ENCODE results near the gene OPRD1.

OPRD1 gene

DNA sequence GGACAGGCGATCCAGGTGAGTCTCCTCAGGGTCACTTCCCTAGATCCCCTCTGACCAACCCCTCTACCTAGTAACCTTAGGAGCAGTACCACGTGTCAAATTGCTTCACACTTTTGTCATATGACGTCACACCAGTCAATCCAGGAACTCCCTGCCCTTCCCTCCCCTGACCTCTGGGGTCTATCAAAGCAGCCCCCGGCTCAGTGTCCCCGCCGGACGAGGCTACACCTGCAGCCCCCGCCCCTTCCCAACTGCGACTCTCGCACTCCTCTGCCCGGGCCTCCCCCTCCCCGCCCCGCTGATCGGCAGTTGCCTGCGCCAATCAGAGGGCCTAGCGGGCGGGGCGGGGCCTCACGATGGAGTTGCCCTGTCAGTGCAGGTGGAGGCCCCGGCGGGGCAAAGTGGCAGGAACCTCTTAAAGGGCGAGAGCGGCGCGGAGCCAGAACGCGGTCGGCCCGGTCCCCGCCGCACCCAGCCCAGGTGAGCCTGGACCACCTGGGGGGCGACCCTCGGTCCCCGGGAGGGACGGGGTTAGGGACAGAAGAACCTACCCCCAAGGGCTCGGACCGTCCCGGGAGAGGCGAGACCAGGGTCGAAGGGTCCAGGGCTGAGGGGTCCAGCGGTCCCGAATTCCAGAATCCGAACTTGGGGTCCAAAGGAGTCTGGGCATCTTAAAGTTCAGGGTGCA lies 74.9 kb downstream of the OPRD1 start:
- DNase-seq = peak; percentile 77 to 89 (median 79)

DNA sequence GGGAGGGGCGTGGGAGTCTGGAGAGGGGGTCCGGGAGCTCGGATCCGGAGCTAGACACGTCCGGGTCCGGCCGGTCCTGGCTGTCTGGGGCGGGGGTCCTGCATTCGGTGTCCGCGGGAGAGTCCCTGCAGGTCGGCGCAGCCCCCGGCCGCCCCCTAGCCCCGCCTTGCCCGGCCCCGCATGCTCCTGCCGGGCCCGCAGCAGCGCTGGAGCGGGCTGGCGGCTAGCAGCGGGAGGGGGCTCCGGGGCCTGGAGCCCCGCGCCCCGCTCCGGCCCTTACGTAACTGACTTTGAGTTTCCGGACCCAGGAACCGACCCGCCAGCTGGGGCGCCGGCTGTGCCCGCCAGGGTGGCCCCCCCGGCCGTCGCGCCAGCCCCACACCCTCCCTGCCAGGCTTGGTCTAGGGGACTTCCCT lies 75.5 kb downstream of the OPRD1 start:
- peak in 1 of 3 experiments; percentile 43 for DNase-seq

DNA sequence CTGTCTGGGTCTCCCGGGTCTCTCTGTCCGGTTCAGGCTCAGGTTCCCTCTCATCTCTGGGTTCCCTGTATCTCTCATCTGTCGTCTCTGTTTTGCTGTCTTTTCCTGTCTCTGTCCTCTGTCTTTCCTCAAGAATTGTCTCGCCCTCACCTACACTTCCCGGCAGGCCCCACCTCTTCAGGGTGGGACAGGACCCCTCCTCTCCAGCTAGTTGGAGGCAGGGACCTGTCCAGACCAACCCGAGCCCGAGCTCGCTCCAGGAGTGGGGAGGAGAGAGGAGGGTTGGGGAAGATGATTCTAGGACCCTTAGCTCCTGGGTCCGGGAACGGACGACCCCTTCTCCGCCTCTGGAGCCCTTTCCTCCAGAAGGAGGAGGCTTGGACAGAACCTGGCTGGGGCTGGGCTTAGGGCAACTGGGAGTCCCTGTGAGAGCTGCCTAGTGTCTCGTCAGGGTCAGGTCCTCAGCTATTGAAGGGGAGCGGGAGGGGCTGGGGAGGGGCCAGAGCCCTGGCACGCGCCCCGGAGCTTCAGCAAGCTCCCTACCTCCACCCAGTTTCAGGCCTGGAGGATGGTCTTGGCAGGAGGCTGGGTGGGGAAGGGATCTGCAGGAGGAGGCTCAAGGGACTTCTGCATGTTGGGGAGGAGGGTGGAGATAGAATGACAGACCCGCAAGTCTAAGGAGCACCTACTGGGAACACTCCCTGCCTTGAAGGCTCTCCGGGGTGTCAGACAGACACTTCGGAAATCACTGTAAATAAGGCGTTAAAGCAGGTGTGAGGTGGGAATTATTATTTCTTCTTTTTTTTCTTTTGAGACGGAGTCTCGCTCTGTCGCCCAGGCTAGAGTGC lies 76.1 kb downstream of the OPRD1 start:
- peak in 1 of 3 experiments; percentile 28 for DNase-seq

DNA sequence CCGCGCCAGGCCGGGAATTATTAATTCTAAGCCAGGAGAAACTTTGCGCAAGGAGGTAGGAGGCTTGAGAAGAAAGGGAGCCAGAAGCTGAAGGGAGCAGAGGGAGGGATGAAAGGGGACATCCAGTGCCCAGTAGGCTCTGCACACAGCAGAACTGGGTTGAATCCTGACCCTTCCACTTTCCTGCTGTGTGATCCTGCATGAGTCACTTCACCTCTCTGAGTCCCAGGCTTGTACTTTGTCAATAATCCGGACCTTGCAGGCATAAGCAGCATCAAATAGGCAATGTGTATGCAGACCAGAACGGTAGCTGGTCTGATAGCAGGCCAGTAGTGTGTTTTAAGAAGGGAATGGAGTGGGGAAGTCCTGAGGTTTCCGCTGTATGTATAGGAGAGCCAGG lies 76.9 kb downstream of the OPRD1 start:
- DNase-seq = no peak

DNA sequence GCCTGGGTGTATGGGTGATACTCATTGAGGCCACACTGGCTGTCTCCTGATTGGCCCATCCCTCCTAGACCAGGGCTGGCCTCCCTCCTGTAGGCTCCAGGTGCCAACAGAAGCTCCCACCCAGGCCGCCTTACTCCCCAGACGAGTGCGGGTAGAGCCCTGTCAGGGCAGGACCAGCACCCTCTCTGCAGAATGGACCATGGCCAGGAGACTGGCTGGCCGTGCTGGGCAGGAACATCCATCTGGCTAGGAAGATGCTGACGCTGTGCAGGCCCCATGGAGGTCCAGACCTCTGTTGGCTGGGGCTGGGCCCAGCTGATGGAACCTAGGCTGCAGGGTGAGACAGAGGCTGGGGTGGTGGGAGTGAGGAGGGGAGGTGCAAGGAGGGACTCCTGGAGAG lies 77.4 kb downstream of the OPRD1 start:
- no peak for DNase-seq

DNA sequence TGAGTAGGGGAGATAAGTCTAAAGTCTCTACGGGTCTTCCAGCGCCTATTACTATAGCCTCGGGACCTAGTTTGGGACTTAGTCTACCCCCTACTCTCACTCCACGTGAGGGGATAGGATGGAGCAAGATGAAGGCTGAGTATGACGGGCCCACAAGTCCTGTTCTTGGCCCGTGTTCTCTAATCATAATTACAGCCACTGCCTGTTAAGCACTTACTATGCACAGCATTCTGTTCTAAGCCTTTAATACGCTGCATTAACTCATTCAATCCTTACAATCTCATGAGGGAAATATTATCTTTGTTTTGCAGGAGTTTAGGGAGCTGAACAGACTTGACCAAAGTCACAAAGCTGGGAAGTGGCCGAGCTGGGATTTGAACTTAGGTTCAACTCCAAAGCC lies 78.5 kb downstream of the OPRD1 start:
- no peak for DNase-seq

DNA sequence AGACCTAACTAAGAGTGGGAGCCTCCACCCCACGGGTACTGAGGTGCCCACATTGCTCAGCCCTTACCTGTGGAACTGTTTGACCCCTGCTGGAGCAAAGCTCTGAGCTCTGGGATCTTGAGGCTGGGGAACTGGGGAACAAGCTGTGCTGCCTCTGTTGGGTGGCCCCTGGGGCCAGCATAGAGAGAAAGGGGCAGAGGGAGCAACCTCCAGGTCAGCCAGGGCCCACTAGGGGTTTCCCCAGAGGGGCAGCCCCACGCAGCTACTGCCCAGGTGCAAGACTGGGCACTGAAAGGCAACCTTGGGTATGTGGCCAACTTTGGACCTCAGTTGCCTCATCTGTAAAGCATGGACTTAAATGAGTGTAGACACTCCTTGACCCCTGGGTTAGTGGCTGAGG lies 78.9 kb downstream of the OPRD1 start:
- no peak for DNase-seq

DNA sequence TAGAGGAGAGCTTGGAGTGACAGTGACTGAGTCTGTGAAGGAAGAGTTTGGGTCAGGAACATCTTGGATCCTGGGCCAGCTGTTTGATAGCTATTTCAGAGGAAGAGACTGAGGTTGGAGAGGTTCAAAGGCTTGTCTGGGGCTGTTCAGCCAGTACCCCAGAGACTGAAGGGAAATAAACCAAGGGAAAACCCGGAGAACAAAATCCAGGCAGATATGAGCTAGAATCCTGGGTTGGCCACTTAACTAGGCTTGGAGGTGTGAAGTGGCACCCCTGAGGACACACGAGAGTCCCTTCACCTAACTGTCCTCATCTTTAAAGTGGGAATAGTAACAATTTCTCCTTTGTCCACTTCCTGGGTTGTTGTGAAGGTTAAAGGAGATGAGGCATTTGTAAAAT lies 79.3 kb downstream of the OPRD1 start:
- DNase-seq = no peak

DNA sequence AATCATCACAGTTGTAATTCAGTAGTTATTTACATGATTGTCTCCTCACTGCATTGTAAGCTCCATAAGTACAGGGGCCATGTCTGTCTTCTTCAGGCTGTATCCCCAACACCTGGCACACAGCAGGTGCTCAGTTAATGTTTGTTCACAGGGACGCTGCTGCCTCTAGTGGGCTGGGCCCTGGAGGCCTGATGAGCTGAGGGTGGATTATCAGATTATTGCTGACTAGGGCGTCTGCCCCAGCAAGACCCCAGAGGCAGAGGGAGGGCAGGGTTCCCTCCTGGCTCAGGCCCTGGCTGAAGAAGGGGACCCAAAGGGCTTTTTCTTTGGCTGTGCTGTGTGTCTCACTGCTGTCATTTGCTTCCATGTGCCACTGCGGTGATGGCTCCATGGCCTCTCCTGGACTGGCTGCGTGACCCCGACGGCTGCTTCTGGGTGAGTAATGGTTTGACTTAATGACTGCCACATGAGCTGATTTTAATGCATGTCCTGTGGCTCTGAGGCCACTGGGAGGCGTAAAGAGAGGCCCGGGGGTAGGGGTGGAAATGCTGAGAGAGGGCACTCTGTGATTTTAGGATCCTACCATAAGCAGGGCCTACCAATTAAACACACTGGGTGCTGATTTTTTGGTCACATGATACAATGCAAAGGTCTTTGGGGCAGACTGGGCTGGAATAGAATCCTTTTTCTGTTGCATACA lies 81.6 kb downstream of the OPRD1 start:
- DNase-seq = no peak

DNA sequence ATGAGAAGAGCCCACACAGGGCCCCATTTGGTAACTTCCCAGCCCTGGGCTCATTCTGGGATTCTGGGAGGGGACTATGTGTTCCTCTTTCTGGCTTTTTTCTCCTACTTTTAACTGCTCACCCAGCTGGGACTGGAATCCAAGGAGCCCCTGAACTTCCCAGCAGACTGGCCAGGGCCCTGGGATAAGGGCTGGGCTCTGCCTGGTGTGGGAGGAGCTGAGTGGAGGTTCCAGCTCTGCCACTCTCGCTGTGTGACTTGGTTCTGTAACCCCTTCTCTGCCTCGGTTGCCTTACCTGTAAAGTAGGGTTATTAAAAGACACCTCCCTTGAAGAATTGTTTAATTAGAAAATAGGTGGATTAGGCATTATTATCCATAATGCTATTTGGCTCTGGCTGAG lies 82.8 kb downstream of the OPRD1 start:
- DNase-seq = no peak

DNA sequence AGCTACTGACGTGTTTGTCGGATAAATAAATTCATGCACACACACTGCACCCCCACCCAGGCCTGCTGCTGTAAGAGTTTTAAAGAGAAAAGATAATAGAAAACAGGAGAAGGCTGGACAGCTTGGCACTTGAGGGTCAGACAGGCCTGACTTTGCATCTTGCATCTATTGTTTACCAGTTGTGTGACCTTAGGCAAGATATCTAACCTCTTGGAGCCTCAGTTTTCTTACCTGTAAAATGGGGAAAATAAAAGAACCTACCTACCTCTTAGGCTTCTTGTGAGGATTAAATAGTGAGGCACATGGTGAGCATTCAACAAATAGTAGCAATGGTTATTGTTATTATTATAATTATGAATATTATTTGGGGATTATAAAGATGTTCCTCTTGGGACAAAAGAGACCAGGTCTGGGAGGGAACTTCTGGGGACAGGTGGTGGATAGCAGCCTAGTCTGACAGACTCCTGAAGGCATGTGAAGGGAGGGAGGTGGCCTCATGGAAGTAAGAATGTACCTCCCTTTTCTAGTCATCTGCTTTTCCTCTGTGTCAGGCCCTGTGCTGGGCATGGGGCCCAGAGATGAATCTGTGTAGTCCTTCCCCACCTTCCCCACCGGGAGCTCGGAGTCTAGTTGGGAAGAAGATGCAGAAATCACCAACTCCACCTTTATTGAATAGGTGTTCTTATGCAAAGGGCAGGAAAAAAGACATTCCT lies 84.1 kb downstream of the OPRD1 start:
- no peak for DNase-seq

DNA sequence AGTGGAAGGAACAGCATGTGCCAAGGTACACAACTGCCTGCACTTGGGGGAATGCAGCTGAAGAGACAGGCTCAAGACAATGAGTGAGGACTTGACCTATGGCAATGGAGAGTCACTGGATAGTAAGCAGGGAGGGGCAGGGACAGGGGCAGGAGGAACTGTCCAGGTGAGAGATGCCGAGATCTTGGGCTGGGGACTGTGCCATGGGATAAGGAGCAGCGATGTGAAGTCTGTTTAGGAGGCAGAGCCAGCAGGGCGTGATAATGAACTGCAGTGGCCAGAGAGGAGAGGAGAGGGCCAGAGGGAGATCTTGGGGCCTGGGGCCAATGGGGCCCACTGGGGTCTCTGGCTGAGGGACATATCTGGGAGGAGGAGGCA lies 84.6 kb downstream of the OPRD1 start:
- DNase-seq = no peak

DNA sequence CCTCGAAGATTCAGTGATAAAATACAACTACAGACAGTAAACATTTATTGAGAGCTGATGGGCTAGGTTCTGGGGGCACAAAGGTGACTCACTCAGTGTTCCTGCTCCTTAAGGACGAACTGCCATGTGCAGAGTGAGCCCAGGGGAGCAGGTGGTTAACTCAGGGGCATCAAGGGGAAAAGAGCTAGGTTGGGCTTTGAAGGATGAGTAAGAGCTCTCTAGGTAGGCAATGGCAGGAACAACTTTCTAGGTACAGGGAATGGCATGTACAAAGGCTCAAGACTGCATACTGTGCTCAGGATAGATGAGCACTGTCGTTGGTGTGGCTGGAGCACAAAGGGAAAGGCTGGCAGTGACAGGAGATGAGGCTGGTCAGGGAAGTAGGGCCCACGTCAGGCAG lies 85.8 kb downstream of the OPRD1 start:
- DNase-seq = no peak

DNA sequence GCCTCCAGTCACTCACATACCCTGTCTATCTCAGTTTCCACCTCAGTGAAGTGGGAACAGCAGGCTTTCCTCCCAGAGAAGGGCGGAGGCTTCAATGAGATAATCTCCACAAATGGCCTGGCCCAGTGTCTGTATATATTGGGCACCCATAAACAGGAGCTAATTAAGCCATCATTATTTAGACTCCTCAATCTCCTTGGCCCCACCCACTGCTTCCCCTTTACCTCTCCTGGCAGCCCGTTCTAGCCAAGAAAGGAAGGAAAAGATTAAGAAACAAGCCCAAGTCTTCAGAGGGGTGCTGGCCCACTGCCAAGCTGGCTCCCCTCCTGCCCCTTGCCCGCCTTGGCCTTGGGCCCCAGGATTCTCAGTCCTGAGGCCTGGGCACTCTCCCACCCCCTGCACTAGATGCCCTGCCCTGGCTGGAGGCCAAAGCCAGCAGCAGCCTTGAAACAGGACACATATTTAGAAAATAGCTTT lies 86.5 kb downstream of the OPRD1 start:
- no peak for DNase-seq

DNA sequence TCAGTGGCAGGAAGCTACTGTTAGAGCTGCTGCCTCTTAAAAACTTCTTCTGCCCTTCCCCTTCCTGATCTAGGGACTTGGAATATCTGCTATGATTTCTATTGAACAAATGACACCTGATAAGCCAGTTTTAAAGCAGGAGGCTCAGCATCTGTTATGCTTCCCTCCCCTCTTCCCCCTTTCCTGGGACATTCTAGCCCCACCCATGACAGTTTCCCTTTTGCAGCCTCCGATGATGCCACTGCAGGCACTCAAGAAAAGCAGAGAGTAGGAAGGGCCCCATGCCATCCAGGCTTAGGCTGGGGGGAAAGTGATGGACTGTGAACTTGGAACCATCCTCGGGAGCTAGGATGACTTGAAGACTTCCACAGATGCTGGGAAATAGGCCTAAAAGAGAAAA lies 87.3 kb downstream of the OPRD1 start:
- DNase-seq = no peak

DNA sequence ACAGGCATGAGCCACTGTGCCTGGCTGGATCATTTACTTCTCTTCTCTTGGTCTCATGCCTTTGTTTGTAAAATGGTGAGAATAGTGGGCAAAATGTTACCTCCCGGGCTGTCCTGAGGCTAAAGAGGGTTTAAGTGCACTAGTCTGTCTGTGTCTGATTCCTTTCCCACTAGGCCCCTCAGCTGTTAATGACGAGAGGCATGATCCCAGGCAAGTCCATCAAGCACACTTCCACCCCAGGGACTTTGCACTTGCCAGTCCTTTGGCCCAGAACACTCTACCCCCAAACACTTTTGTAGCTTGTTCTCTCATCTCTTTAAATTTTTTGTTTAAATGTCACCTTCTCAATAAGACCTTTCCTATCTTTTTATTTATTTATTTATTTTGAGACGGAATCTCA lies 88.6 kb downstream of the OPRD1 start:
- DNase-seq = no peak

DNA sequence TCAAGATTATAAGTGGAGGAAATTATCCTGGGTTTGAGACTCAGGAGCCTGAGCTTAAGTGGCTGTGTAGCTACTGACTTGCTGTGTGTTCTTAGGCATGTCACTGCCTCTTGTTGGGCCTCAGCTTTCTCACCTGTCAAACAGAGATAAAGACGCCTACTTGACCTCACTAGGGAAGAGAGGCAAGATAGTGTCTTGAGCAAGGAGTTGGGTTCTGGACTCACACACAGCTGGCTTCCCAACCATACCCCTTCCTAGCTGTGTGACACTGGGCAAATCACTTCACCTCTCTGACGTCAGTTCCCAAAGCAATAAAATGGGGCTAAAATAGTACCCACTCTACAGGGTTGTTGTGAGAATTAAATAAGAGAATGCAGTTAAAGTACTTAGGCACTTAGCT lies 90.8 kb downstream of the OPRD1 start:
- DNase-seq = no peak

DNA sequence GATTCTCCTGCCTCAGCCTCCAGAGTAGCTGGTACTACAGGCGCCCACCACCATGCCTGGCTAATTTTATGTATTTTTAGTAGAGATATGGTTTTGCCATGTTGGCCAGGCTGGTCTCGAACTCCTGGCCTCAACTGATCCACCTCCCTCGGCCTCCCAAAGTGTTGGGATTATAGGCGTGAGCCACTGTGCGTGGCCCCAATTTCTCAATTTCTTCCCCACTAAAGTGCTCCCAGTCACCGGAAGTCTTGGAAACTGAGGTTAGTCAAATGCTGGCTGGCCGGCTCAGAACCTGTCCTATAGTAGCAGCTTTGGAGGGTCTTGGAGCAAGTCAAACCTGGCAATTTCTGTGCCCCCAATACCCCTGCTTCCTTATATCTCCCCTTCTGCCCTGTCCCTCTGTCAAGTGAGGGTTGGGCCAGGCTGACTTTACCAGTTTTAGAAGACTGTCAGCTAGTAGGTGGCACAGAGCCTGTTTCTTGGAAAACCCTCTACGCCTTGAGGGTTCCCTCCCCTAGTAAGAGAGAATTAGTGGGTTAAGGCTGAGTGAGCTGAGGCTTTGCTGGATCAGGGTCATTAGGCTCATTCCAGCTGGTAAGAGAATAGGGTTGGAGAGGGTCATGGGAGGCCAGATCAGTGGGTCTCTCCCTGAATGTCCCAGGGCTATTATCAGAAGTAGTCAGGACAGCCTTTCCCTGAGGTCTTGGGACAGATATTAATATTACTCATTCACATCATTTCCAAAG lies 94.1 kb downstream of the OPRD1 start:
- no peak for DNase-seq

DNA sequence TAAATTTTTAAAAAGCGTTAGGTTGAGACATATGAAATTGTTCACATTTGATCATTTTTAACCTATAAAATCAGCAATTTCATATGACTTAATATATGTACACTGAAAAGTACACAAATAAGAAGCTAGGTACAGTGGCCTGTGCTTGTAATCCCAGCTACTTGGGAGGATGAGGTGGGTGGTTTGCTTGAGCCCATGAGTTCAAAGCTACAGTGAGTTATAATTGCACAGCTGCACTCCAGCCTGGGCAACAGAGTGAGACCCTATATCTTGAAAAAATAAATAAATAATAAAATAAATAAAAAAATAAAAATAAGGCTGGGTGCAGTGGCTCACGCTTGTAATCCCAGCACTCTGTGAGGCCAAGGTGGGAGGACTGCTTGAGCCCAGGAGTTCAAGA lies 97.2 kb downstream of the OPRD1 start:
- DNase-seq = no peak

DNA sequence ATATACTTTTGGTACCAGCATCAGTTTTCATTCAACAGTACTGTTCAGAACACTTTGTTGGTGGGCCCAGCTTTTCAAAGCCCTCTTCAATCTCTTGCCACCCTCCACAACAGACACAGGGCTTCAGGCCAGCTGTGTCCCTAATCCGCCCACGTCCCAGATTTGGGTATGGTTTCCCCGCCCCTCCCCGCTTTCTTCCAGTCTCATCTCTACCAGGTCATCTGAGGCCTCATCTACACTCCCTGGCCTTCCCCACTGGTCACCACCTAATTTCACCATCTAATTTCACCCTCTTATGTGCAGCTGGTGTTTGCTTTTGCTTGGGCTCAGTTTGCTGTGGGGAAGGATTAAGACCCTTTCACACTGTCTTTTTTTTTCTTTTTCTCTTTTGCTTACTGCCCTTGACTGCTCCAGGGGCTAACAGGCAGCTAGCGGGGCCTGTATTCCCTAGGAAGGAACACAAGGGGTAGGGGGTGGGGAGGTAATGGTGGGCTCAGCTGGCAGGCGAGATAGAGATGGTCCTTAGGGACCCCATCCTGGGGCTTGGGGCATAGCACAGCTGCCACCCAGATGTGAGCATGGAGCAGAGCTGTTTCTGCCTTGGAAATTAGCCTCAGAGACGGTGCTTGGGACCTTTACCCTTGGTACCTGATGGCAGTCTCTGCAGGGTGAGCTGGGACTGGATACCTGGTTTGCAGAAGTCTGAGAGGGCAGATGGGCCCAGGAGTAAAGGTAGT lies 98.6 kb downstream of the OPRD1 start:
- peak in 2 of 3 experiments; percentile 36 to 81 for DNase-seq

DNA sequence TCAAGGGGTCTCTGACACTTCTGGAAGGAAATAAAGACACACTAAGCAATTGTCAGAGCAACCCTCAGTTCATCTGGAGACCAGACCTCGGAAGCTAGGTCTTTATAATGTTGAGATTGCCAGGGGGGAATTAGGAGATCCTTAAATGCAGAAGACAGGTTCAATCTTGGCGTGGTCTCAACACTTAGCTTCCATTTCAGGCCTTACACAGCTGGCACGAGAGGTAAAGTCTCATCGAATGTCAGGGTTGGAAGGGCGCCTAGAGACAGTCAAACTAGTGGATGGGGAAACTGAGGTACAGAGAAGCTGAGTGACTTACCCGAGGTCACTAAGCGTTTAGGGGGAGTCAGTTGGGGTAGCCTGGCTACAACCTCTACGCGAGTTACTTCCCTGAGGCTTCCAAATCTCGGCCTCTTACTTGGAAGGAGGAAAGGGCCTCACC lies 101.8 kb downstream of the OPRD1 start:
- DNase-seq = no peak
